ENCODE results near the gene ARHGEF16. TPM values are rescaled to one million over a fixed set of nuclear protein-coding genes. Genes with fewer than 3 reads are reported as not detected.

ARHGEF16 gene
- total RNA-seq, 2 experiments from 2014 or later = 0.11 to 0.22 TPM

GRCh38 chr1:3423245-3423829 is 31.1 kb upstream of the ARHGEF16 start:
- no peak overlapping the region for H3K27ac ChIP-seq (ENCODE audit: low read depth in 1 of 2, low read length in 2 of 2)
- peaks cover 0 to 7% of the 10 kb centered on the region in 2 experiments for H3K9me3 ChIP-seq (ENCODE audit: control insufficient read depth in 1 of 2, insufficient read depth in 1 of 2, low read length in 2 of 2)
- H3K36me3 ChIP-seq (ENCODE audit: insufficient read depth, low read length) = no peaks in the 10 kb centered on the region
- POLR2A ChIA-PET = no interaction called here
- peaks cover 0 to 2% of the 10 kb centered on the region in 2 experiments for H3K27me3 ChIP-seq (ENCODE audit: control insufficient read depth in 1 of 2, insufficient read depth in 2 of 2, low read length in 2 of 2)
- intact Hi-C loops (cut with DNase I, micrococcal nuclease) = loop anchor here in 1 of 2 experiments (5.0 to 10.0 kb wide), 3 partner anchors 601 to 1481 kb away; partner anchors contain the start of gene PEX10
- H3K4me1 ChIP-seq (ENCODE audit: insufficient read depth, low read length) = peaks cover 6% of the 10 kb centered on the region
- ATAC-seq (ENCODE audit: poor library complexity) (no peak), DNase-seq (no peak)
- Mint-ChIP-seq H3K27me3 (peaks cover 5% of the 10 kb centered on the region), H3K9me3 (no peaks in the 10 kb centered on the region), H3K4me1 (ENCODE audit: low read depth) (no peaks in the 10 kb centered on the region), H3K4me3 (no peak overlapping the region), H3K27ac (no peak overlapping the region), H3K36me3 (ENCODE audit: low read depth) (no peaks in the 10 kb centered on the region)
- H3K4me3 ChIP-seq (ENCODE audit: low read length) = no peak overlapping the region
- no peak for TF ChIP-seq CTCF (IDR thresholded peaks at IDR 0.05)
- CTCF ChIA-PET = no interaction called here

GRCh38 chr1:3423896-3424611 is 30.4 kb upstream of the ARHGEF16 start:
- no peak for TF ChIP-seq CTCF (IDR thresholded peaks at IDR 0.05)
- intact Hi-C loops (cut with DNase I, micrococcal nuclease) = loop anchor here in 1 of 2 experiments (1.0 to 10.0 kb wide), 4 partner anchors 412 to 1482 kb away; partner anchors contain the start of gene PEX10
- ChIA-PET POLR2A (no interaction called here), CTCF (no interaction called here)
- H3K27ac ChIP-seq (ENCODE audit: low read depth in 1 of 2, low read length in 2 of 2) = no peak overlapping the region
- Mint-ChIP-seq H3K4me1 (ENCODE audit: low read depth) (no peaks in the 10 kb centered on the region), H3K27ac (no peak overlapping the region), H3K27me3 (peaks cover 5% of the 10 kb centered on the region), H3K36me3 (ENCODE audit: low read depth) (no peaks in the 10 kb centered on the region), H3K9me3 (no peaks in the 10 kb centered on the region), H3K4me3 (no peak overlapping the region)
- H3K36me3 ChIP-seq (ENCODE audit: insufficient read depth, low read length) = no peaks in the 10 kb centered on the region
- H3K4me1 ChIP-seq (ENCODE audit: insufficient read depth, low read length) = peaks cover 6% of the 10 kb centered on the region
- no peak overlapping the region for H3K4me3 ChIP-seq (ENCODE audit: low read length)
- no peak for DNase-seq
- peaks cover 0 to 4% of the 10 kb centered on the region in 2 experiments for H3K9me3 ChIP-seq (ENCODE audit: control insufficient read depth in 1 of 2, insufficient read depth in 1 of 2, low read length in 2 of 2)
- no peak for ATAC-seq (ENCODE audit: poor library complexity)
- H3K27me3 ChIP-seq (ENCODE audit: control insufficient read depth in 1 of 2, insufficient read depth in 2 of 2, low read length in 2 of 2) = peaks cover 0 to 2% of the 10 kb centered on the region in 2 experiments

- Histone ChIP-seq H3K4me1 (ENCODE audit: insufficient read depth, low read length) (peaks cover 6% of the 10 kb centered on the region), H3K36me3 (ENCODE audit: insufficient read depth, low read length) (no peaks in the 10 kb centered on the region), H3K4me3 (ENCODE audit: low read length) (no peak overlapping the region), H3K27me3 (ENCODE audit: control insufficient read depth in 1 of 2, insufficient read depth in 2 of 2, low read length in 2 of 2) (no peaks in the 10 kb centered on the region), H3K9me3 (ENCODE audit: control insufficient read depth in 1 of 2, insufficient read depth in 1 of 2, low read length in 2 of 2) (no peaks in the 10 kb centered on the region), H3K27ac (ENCODE audit: low read depth in 1 of 2, low read length in 2 of 2) (no peak overlapping the region)
- Mint-ChIP-seq H3K27me3 (peaks cover 5% of the 10 kb centered on the region), H3K27ac (no peak overlapping the region), H3K4me1 (ENCODE audit: low read depth) (no peaks in the 10 kb centered on the region), H3K9me3 (no peaks in the 10 kb centered on the region), H3K4me3 (no peak overlapping the region), H3K36me3 (ENCODE audit: low read depth) (no peaks in the 10 kb centered on the region)
- CTCF ChIA-PET = interaction anchor here (0.6 kb wide), 1 partner anchor 1211 kb away, joined by 3 read pairs; no protein-coding TSS in a partner anchor
- ATAC-seq (ENCODE audit: poor library complexity) = no peak
- POLR2A ChIA-PET = no interaction called here
- no peak for DNase-seq
- TF ChIP-seq CTCF (IDR thresholded peaks at IDR 0.05) = no peak
- intact Hi-C loops (cut with DNase I, micrococcal nuclease) = loop anchor here in 1 of 2 experiments (10.0 kb wide), 1 partner anchor 1011 kb away; the partner anchor contains the start of gene PEX10
Measured at GRCh38 chr1:3425486-3426215, 28.8 kb upstream of the ARHGEF16 start.

Measured in CD4-positive, alpha-beta T cell (primary cell).